Activated CD4-positive, alpha-beta T cell treated with anti-CD3 and anti-CD28 coated beads, Interleukin-2, amount 50 U/mL, for 48 hours (primary cell): ENCODE results near the gene FECH.

Source experiments
- DNase-seq, 2 experiments: peaks; one replicate each; pipeline ENCODE4 v3.0.0-alpha.2; 2020

FECH gene

GRCh38 chr18:57581301-57581934 lies 5.1 kb downstream of the FECH start:
- DNase-seq, result no peak

- DNase-seq, result no peak
These were observed 6.6 kb downstream of the FECH start for GRCh38 chr18:57579934-57580333.

GRCh38 chr18:57576316-57576715 lies 10.2 kb downstream of the FECH start:
- DNase-seq, result no peak

- DNase-seq, result no peak
These were observed 11.0 kb downstream of the FECH start for GRCh38 chr18:57575542-57575941.

GRCh38 chr18:57574866-57575265 lies 11.6 kb downstream of the FECH start:
- no peak for DNase-seq

GRCh38 chr18:57570162-57570561 lies 16.3 kb downstream of the FECH start:
- DNase-seq, result no peak

- no peak for DNase-seq
These were observed 17.4 kb downstream of the FECH start for GRCh38 chr18:57569133-57569532.

GRCh38 chr18:57561728-57562423 lies 24.6 kb downstream of the FECH start:
- DNase-seq, result peak; percentile 2 to 6

GRCh38 chr18:57561261-57561660 lies 25.2 kb downstream of the FECH start:
- DNase-seq, result no peak

GRCh38 chr18:57559314-57559713 lies 27.2 kb downstream of the FECH start:
- no peak for DNase-seq

GRCh38 chr18:57555134-57555533 lies 31.4 kb downstream of the FECH start:
- no peak for DNase-seq

- no peak for DNase-seq
These were observed 36.0 kb downstream of the FECH start for GRCh38 chr18:57550510-57550909.

- no peak for DNase-seq
These were observed 39.2 kb downstream of the FECH start for GRCh38 chr18:57547260-57547659.

GRCh38 chr18:57544936-57545660 lies 41.4 kb downstream of the FECH start:
- no peak for DNase-seq

- DNase-seq, result no peak
These were observed 42.9 kb downstream of the FECH start for GRCh38 chr18:57543560-57543959.

GRCh38 chr18:57542812-57543427 lies 43.6 kb downstream of the FECH start:
- DNase-seq, result no peak

GRCh38 chr18:57542126-57542525 lies 44.4 kb downstream of the FECH start:
- no peak for DNase-seq

- DNase-seq, result no peak
These were observed 46.8 kb downstream of the FECH start for GRCh38 chr18:57539702-57540101.

GRCh38 chr18:57538614-57539013 lies 47.9 kb downstream of the FECH start:
- DNase-seq, result no peak

- DNase-seq, result no peak
These were observed 52.0 kb downstream of the FECH start for GRCh38 chr18:57534511-57534909.

- no peak for DNase-seq
These were observed 52.5 kb downstream of the FECH start for GRCh38 chr18:57533868-57534510.

- no peak for DNase-seq
These were observed 53.3 kb downstream of the FECH start for GRCh38 chr18:57533006-57533867.
